GM18505 (cell line): ENCODE measurements around the gene CNNM2.
"Not testable (repeated sequence)": the region's sequence is repeated elsewhere in the genome, so short reads cannot be mapped to it uniquely, and the experiment has no call there.

Source experiments
- ATAC-seq: cut with Tn5 transposase; IDR thresholded peaks from one replicate; pipeline ENCODE4 v1.9.1; 2021; ENCODE audit not compliant: unreplicated experiment
- POLR2A ChIP-seq: IDR thresholded peaks from 4 replicates; pipeline ENCODE4 v1.6.1; 2011; ENCODE audit warnings: borderline replicate concordance; ENCODE audit not compliant: insufficient read depth, insufficient read length; ENCODE audit errors: extremely low read depth

The CNNM2 gene

DNA sequence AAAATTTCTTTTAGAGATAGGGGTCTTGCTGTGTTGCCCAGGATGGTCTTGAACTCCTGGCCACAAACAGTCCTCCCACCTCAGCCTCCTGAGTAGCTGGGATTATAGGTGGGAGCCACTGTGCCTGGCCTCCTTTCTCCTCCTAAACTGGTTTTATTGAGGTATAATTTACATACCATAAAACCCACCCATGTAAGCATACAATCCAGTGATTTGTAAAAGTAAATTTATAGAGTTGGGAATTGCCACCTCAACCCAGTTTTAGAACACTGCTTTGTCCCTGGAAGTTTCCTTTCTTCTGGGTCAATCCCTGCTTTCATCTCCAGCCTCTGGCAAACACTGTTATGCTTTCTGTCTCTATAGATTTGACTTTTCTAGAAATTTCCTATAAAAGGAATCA, 49.0 kb downstream of the CNNM2 start:
- no peak for ATAC-seq
- no peak for TF ChIP-seq POLR2A

DNA sequence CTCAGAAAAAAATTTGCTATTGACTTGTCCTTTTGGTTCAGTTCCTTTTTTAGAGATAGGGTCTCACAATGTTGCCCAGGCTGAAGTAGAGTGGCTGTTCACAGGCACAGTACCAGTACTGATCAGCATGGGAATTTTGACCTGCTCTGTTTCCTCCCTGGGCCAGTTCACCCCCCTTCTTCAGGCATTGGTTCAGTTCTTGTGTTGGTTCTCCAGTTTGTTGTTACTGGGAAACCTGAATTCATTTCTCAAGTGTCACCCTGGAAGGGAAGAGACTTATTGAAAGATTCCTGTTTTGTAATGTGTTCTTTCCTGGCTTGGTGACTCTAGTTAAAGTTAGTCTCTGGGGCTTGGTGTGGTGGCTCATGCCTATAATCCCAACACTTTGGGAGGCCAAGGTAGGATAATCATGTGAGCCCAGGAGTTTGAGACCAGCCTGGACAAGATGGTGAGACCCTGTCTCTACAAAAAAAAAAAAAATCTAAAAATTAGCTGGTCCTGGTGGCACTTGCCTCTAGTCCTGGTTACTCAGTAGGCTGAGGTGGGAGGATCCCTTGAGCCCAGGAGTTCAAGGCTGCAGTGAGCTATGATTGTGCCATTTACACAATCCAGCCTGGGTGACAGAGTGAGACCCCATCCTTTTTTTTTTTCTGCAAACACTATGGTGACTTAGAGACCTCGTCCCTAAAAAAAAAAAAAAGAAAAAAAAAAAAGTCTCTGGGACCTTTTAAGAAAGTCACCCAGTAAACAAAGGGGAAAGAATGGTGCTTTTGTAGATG, 52.7 kb downstream of the CNNM2 start:
- no peak for ATAC-seq
- TF ChIP-seq POLR2A = no peak

DNA sequence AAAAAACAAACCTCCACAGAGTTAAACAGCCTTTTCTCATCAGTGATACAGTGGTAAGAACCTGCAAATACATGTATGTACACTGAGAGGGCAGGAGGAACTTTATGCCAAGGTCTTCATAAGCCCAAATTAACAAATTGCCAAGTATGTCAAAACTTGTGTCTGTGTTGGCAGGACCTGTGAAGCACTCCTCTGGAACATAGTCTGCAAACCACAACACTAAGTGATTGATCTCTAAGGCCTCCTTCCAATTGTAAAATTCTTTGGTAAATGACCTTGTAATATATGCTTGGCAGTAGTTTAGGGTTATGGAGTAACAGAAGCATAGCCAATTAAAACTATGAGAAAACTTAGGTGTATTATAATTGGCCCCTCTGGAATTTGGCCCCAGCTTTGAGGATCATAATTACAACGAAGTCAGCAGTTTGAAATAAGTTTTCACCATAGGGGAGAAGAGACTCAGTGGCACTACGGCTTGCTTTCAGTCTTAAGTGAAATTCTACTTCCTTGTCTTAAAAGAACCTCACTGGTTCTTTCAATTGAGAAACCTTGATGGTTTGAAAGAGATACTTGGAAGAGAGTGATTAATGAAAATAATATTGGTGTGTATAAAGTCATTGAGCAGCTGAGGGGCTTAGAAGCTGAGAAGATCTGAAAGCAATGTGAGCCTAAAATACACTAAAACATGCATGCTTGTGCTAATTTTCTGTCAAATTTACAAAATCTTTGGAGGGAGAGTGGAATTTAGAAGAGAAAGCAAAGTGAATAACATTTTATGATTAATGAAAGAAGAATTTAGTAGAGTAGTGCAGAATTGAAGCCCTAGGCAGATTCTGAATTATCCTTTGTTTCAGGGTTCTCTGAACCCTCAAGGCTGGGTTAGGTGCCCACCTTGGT, 57.6 kb downstream of the CNNM2 start:
- TF ChIP-seq POLR2A = no peak
- no peak for ATAC-seq

DNA sequence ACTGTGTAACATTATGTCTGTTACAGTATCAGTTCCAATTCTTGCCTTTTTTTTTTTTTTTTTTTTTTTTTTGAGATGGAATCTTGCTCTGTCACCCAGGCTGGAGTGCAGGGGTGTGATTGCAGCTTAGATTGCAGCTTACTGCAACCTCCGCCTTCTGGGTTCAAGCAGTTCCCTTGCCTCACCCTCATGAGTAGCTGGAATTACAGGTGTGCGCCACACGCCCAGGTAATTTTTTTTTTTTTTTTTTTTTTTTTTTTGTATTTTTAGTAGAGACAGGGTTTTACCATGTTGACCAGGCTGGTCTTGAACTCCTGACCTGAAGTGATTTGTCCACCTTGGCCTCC, 58.3 kb downstream of the CNNM2 start:
- ATAC-seq = not testable (repeated sequence)

DNA sequence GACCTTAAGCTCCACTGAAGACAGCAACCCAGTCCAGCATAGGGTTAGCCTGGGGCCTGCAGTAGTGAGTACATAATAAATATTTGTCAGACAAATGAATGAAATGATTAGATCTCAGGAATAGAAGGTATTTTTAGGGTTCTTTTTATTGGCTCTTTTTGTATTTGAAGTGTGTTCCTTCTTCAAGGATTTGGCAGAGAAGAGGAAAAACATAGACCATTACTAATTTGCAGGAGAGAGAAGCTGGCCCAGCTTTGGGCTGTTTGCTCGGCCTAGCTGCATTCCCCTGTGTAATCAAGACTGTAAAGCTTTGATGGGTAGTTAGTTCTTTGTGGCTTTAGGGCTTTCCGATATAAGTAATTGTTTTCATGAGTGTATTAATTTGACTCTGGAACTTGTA, 64.2 kb downstream of the CNNM2 start:
- no peak for TF ChIP-seq POLR2A
- ATAC-seq = no peak

DNA sequence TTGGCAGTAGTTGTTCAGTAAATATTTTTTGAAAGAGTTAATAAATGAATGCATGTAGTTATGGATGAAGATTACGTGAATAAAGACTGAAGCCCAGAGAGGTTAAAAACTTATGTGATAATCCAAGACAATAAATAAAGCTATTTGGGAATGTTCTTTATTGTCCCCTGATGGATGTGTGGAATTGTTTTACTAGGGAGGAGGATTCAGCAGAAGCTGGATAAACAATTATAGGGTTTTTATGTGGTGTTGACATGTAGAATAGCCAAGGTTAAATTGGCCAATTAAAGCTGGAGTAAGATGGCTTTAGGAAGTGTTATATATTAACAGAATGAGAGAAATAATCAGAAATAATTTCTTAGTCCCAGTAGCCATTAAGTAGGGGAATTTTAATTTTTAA, 66.0 kb downstream of the CNNM2 start:
- TF ChIP-seq POLR2A = no peak
- no peak for ATAC-seq

DNA sequence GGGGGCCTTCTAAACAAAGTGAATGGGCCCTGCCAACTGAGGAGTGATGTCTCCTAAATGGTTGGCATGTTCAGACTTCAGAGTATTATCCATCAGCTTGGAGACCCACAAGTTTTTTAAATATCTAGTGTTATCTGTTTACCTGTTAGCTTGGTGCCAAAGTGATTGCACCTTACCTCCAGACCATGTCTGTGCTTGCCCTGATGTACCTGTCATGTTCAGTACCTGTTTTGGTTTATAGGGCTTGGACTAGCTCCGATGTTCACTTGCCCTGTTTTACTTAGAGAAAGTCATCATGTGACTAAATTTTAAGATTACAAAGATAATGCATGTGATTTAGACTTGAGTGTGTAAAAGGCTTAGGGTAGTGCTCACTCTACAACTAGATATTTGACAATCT, 67.7 kb downstream of the CNNM2 start:
- TF ChIP-seq POLR2A = no peak
- no peak for ATAC-seq

DNA sequence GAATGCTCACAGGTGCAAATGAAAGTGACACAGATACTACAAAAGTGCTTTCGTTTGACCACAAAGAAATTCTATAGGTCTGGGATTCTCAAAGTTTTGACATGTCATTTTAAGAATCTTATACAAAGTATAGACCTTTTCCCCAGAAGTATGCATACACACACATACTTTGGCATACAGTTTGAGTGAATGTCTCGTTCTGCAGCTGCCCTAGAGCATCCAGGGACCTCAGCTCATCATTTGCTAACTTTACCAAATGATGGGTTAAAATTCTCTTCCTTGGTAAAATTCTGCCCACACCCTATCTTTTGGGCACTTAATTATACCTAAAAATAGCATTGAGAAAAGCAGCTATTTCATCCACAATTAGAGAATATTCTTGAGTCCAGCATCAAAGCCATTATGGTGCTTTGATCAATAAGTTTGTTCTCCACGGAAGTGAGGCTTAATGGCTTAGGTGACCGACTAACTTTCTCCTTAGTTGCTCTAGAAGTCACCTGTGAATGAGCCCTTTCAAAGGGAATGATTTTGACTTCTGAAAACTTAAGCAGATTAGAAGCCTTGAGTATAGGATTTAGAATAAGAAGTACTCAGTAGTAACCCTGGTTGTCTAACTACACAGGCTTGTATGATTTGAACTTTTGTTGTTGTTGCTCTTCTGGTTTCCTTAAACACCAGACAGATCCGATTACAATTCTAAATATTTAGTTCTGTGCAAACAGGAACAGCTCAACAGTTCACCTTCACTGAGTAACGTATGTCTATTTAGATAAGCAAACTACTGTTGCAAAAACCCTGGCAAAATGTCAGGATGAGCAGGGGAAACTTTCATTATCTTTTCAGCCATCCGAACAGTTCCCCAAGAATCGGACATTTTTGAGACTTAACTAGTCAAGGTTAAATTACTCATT, 70.6 kb downstream of the CNNM2 start:
- TF ChIP-seq POLR2A = no peak
- no peak for ATAC-seq

DNA sequence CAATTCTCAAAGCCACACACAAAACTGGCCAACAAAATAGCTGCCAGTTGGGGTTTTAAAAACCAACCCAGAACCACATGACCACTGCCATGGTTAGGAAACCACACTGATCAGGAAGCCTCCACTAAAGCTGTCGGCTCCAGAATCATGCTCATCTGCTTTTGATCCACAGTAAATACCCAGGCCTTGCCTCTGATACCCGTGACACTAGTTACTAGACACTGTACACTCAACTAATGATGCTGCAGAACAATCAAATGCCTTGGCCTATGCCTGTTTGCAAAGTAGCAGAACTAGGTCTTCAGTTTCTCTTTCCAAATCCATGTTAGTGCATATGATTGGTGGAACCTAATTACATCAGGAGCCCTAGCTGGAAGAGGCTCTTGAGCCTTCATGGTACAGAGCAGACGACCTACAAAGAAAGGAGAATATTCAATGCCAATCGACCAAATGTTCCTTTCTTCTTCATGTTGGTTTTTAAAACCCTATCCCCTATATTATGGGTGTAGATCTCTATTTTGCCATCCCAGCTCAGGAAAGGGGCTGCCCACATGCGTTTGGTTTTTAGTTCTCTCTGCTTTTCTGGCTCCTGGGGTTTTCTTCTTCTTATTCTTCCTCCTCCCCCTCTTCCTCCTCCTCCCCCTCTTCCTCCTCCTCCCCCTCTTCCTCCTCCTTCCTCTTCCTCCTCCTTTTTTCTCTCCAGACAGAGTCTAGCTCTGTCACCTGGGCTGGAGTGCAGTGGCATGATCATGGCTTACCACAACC, 76.6 kb downstream of the CNNM2 start:
- no peak for ATAC-seq
- TF ChIP-seq POLR2A = no peak

DNA sequence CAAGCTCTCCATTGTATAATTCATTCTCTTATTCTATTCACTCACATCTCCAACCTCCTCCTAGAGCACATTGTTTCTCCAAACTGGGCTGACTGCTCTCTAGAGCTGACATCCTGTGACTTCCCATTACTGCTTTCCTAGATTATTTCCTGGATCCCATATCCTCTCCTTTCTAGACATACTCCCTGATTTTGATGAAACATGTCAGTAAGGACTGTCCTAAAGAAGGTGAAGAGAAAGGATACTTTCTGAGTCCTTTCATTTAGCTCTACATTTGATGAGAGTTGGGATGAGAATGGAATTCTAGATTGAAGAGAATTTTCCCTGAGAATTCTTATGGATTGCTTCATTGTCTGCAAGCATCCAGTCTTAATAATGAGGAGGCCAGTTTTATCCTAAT, 78.8 kb downstream of the CNNM2 start:
- no peak for ATAC-seq
- TF ChIP-seq POLR2A = no peak

DNA sequence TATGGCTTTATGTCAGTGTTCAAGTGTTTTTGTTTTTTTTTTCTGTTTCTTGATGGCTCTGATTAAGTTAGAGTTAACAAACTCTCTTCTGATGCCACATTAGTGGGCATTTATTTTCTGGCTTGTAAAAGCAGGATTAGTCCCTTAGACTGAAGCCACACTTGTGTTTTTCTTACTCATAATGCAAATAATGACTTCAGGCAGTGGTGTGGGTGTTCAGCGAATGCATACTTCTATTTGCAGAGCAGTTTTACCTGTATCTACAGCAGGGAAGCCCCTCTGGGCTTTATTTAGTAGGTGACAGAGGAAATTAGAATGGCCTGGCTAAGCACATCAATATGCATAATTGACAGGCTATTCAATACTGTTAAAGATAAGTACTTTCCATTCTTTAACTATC, 79.9 kb downstream of the CNNM2 start:
- TF ChIP-seq POLR2A = no peak
- ATAC-seq = no peak

DNA sequence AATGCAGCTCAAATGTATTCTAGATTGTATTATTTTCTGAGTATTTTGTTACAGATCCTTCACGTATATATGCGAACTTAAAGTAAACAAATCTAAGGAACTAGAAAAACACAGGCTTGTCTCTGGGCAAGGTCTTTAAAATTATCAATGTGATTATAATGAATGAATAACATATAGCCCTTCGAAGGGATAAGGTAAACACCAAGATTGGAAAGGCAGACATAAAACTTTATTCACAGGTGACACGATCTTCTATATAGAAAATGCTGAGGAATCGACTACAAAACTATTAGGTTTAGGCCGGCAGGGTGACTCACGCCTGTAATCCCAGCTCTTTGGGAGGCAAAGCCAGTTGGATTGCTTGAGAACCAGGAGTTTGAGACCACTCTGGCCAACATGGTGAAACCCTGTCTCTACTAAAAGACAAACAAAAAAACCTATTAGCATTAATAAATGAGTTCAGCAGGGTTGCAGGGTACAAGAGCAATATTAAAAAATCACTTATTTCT, 80.4 kb downstream of the CNNM2 start:
- no peak for TF ChIP-seq POLR2A
- ATAC-seq = no peak

DNA sequence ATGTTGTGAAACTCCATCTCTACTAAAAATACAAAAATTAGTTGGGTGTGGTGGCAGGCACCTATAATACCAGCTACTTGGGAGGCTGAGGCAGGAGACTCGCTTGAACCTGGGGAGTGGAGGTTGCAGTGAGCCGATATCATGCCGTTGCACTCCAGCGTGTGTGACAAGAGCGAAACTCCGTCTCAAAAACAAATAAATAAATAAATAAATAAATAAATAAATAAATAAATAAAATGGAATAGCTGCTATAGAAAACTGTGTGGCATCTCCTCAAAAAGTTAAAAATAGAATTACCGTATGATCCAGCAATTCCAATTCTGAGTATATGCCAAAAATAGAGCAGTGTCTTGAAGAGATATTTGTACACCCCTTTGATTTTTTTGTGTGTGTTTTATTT, 82.0 kb downstream of the CNNM2 start:
- not testable (repeated sequence) for ATAC-seq
